CD4-positive, CD25-positive, alpha-beta regulatory T cell (primary cell): ENCODE results near the gene KRCC1. TPM values are rescaled to one million over a fixed set of nuclear protein-coding genes. Genes with fewer than 3 reads are reported as not detected.

Source experiments
- ATAC-seq, 2 donors: fragments of 150-1000 bp; cut with Tn5 transposase; one replicate each; pipeline ENCODE4 v1.10.0; 2021; ENCODE audit warnings: low read depth in 2 of 2, moderate number of reproducible peaks in 2 of 2, moderate library complexity in 1 of 2
- DNase-seq, 3 donors: peaks; one replicate each; pipeline versions ENCODE4 v3.0.0 to v3.0.0-alpha.2; 2012 to 2022; ENCODE audit warnings: mixed read lengths in 1 of 3
- H3K27ac ChIP-seq: one replicate; pipeline ENCODE4 v1.7.0; 2013; ENCODE audit warnings: mild to moderate bottlenecking, low read length; ENCODE audit not compliant: insufficient read depth, poor library complexity, severe bottlenecking
- H3K27me3 ChIP-seq: one replicate; pipeline ENCODE4 v1.7.0; 2013; ENCODE audit warnings: low read length; ENCODE audit not compliant: control insufficient read depth, insufficient read depth
- H3K36me3 ChIP-seq: one replicate; pipeline ENCODE4 v1.7.0; 2013; ENCODE audit warnings: mild to moderate bottlenecking, low read length, moderate library complexity; ENCODE audit not compliant: control insufficient read depth, insufficient read depth
- H3K4me1 ChIP-seq: 2 replicates; pipeline ENCODE4 v1.7.0; 2013; ENCODE audit warnings: mild to moderate bottlenecking, low read length; ENCODE audit not compliant: insufficient read depth, control insufficient read depth, poor library complexity, severe bottlenecking
- H3K4me3 ChIP-seq: one replicate; pipeline ENCODE4 v1.7.0; 2013; ENCODE audit warnings: low read depth, mild to moderate bottlenecking, low read length, moderate library complexity
- H3K9me3 ChIP-seq, 2 experiments: 1 replicate in 1 of 2; 2 replicates in 1 of 2; pipeline ENCODE4 v1.7.0; 2013; ENCODE audit warnings: low read length in 2 of 2, mild to moderate bottlenecking in 1 of 2, moderate library complexity in 1 of 2; ENCODE audit not compliant: control insufficient read depth in 2 of 2
- H3K27ac Mint-ChIP-seq, 3 donors: one replicate each; pipeline ENCODE4 v1.8.0; 2020 to 2022; ENCODE audit warnings: mild to moderate bottlenecking in 3 of 3, mixed read lengths in 3 of 3, moderate library complexity in 2 of 3
- H3K27me3 Mint-ChIP-seq: one replicate; pipeline ENCODE4 v1.8.0; 2022; ENCODE audit warnings: mild to moderate bottlenecking, mixed read lengths
- H3K36me3 Mint-ChIP-seq: one replicate; pipeline ENCODE4 v1.8.0; 2020; ENCODE audit warnings: mixed read lengths
- H3K4me1 Mint-ChIP-seq, 4 donors: one replicate each; pipeline ENCODE4 v1.8.0; 2020 to 2022; ENCODE audit warnings: mixed read lengths in 4 of 4, mild to moderate bottlenecking in 1 of 4
- H3K4me3 Mint-ChIP-seq, 4 donors: one replicate each; pipeline ENCODE4 v1.8.0; 2020 to 2022; ENCODE audit warnings: mild to moderate bottlenecking in 4 of 4, mixed read lengths in 4 of 4, moderate library complexity in 3 of 4
- H3K9me3 Mint-ChIP-seq, 7 donors: one replicate each; pipeline ENCODE4 v1.8.0; 2020 to 2022; ENCODE audit warnings: mixed read lengths in 7 of 7, mild to moderate bottlenecking in 3 of 7, moderate library complexity in 2 of 7
- polyA plus RNA-seq, 4 donors: library from polyadenylated mRNA; unstranded; fragments of 300-500 nt; fragmentation: Illumina TruSeq; gene quantifications; one replicate each; pipeline ENCODE4 v1.2.3, GENCODE V29; 2021
- total RNA-seq: library from RNA; stranded (reverse); gene quantifications from one replicate; pipeline ENCODE4 v1.2.3, GENCODE V29; 2022

The KRCC1 gene
- total and polyA plus RNA-seq, 5 donors from 2014 or later = 11.8 to 41.9 (median 40.6) TPM

DNA sequence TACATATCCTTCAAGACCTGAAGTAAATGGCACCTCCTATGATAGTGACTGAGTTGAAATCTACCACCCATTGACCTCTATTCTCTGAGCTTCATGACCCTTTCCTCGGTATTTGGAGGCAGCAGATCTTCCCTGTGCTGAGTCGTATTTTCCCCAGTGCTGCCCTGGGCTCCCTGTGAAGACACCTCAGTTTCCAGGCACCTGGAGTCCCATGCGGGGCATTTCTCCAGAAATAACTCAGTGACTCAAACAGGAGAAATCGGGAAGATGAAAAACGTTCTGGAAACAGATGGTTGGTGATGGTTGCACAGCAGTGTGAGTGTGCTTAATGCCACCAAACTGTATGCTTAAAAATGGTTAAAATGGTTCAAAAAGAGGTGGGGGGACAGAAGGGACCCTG, 30.0 kb upstream of the KRCC1 start:
- H3K27ac ChIP-seq = no peak overlapping the region
- no peaks in the 10 kb centered on the region for H3K36me3 ChIP-seq
- Mint-ChIP-seq H3K9me3 (no peaks in the 10 kb centered on the region), H3K4me1 (peaks cover 0 to 10% (median 7%) of the 10 kb centered on the region in 4 donors), H3K27me3 (no peaks in the 10 kb centered on the region), H3K36me3 (no peaks in the 10 kb centered on the region), H3K27ac (peak overlapping the region in 1 of 3 donors; percentile 38), H3K4me3 (no peak overlapping the region)
- H3K9me3 ChIP-seq = no peaks in the 10 kb centered on the region
- H3K27me3 ChIP-seq = no peaks in the 10 kb centered on the region
- H3K4me1 ChIP-seq = no peaks in the 10 kb centered on the region
- H3K4me3 ChIP-seq = no peak overlapping the region
- ATAC-seq (no peak), DNase-seq (no peak)

DNA sequence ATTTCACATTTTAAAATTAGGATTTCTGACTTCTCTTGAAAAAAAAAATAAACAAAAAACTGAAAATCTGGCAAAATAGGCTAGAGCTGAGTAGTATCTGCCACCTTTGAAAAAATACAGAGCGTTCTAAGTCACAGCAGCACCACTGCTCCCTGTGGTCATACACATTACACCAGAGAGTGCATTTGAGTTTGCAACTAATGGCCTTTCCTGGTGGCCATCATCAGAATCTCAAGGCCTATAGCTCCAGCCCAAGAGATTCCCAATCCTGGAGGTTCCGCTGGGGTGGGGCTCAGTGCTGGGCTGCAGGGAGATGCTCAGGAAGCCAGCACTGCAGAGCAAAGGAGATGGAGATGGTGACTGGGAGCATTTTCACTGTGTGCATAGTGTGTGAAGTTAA, 29.5 kb upstream of the KRCC1 start:
- Mint-ChIP-seq H3K4me1 (peaks cover 0 to 5% (median 3%) of the 10 kb centered on the region in 4 donors), H3K9me3 (no peaks in the 10 kb centered on the region), H3K27ac (no peak overlapping the region), H3K27me3 (peaks cover under 1% of the 10 kb centered on the region), H3K4me3 (no peak overlapping the region), H3K36me3 (no peaks in the 10 kb centered on the region)
- Histone ChIP-seq H3K36me3 (no peaks in the 10 kb centered on the region), H3K27ac (no peak overlapping the region), H3K4me1 (no peaks in the 10 kb centered on the region), H3K4me3 (no peak overlapping the region), H3K27me3 (no peaks in the 10 kb centered on the region), H3K9me3 (no peaks in the 10 kb centered on the region)
- ATAC-seq (no peak), DNase-seq (no peak)

DNA sequence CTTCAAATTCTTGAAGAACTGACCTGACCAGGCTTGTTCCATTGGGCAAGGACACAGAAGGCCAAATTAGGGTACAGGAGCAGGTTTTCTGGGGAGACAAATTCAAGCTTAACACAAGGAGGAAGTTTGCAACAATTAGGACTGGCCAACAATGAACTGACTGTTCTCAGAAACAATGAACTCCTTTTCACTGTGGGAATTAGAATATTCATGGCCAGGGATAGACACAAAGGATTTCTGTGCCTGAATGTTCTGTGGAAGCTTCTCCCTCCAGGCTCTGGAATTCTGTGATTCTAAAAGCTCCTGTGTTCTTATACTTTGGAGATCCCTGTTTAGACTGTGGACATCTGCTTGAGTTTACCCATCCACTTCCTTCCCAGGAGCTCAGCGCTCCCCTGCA, 27.2 kb upstream of the KRCC1 start:
- ATAC-seq (no peak), DNase-seq (no peak)
- no peaks in the 10 kb centered on the region for H3K27me3 ChIP-seq
- H3K4me3 ChIP-seq = no peak overlapping the region
- Mint-ChIP-seq H3K4me3 (no peak overlapping the region), H3K27ac (no peak overlapping the region), H3K27me3 (peaks cover 11% of the 10 kb centered on the region), H3K4me1 (no peaks in the 10 kb centered on the region), H3K36me3 (no peaks in the 10 kb centered on the region), H3K9me3 (no peaks in the 10 kb centered on the region)
- H3K9me3 ChIP-seq = no peaks in the 10 kb centered on the region
- H3K36me3 ChIP-seq = no peaks in the 10 kb centered on the region
- H3K4me1 ChIP-seq = no peaks in the 10 kb centered on the region
- no peak overlapping the region for H3K27ac ChIP-seq

DNA sequence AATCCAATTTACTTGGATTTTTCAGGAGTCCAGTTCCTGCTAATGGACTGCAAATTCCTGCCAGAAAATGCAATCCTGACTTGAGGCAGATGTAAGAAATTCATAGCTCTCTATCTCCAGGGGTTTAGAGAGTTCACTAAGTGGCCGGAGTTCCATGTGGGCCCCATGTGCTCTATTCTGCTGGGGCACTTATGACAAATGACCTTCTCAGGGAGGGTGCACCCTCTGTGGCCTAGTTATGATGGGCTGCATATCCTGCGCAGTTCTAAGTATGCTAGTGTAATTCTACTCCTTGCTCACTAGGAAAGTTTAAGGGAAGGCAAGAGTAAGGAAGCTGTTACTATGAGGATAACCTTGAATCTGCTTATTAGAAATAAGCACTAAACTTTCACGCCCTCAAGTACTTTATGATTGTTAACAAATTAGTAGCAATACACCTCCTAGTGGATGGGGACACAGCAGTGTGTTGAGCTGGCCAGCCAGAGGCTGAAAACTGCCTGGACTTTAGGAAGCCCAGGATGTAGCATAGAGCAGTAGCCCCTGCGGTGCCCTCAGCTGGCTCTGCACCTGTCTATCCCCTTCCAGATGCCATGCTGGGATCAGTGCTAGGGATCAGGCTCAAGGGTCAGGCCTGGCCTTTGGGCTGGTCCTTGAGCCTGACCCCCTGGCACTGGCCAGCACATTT, 26.5 kb upstream of the KRCC1 start:
- no peak overlapping the region for H3K4me3 ChIP-seq
- ATAC-seq (no peak), DNase-seq (no peak)
- Mint-ChIP-seq H3K36me3 (no peaks in the 10 kb centered on the region), H3K27ac (no peak overlapping the region), H3K4me3 (no peak overlapping the region), H3K27me3 (peaks cover 11% of the 10 kb centered on the region), H3K9me3 (no peaks in the 10 kb centered on the region), H3K4me1 (no peaks in the 10 kb centered on the region)
- H3K9me3 ChIP-seq = no peaks in the 10 kb centered on the region
- H3K27ac ChIP-seq = no peak overlapping the region
- no peaks in the 10 kb centered on the region for H3K36me3 ChIP-seq
- no peaks in the 10 kb centered on the region for H3K27me3 ChIP-seq
- no peaks in the 10 kb centered on the region for H3K4me1 ChIP-seq

DNA sequence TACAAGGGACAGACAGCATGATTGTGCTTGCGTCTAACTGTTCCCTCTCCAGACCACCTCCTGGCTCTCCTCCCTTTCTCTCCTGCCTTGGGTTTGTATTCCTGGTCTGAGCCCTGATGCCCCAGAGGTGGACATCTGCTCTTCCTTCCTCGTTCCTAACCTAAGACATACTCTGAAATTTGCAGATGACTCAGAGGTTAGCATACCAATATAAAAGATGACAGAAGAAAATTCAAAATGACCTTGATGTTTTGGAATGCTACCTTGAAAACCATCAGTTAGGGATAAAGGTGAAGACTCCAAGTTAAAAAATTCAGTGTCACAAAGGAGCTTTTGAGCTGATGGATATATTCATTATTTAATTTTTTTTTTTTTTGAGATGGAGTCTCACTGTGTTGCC, 25.0 kb upstream of the KRCC1 start:
- H3K9me3 Mint-ChIP-seq = no peaks in the 10 kb centered on the region
- H3K27ac Mint-ChIP-seq = no peak overlapping the region

DNA sequence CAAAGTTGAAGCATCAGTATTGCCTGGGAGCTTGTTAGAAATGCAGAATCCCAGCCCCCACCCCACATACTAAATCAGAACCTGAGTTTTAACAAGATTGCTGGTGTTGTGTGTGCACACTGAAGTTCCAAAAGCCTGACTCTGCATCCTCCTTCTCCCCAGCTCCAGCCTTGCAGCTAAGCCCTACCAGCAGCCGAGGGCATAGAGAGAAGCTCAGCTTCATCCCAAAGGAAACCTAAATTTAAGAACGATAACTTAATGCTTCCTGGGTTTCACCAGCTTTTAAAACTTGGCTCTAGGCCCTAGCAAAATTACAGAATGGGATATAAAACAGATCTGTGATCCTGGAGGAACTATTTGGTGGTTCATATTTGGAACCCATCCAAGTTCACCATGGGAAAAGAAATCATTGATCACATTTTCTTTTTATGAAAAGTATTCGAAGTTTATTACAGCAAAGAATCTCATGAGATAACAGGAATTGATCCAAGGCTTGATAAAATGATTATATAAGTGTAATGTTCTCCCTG, 23.1 kb upstream of the KRCC1 start:
- Histone ChIP-seq H3K9me3 (no peaks in the 10 kb centered on the region), H3K27me3 (no peaks in the 10 kb centered on the region), H3K4me3 (no peak overlapping the region), H3K4me1 (no peaks in the 10 kb centered on the region), H3K27ac (no peak overlapping the region), H3K36me3 (no peaks in the 10 kb centered on the region)
- H3K36me3 Mint-ChIP-seq = no peaks in the 10 kb centered on the region
- DNase-seq = no peak
- peaks cover 29% of the 10 kb centered on the region for H3K27me3 Mint-ChIP-seq
- no peaks in the 10 kb centered on the region for H3K4me1 Mint-ChIP-seq
- H3K27ac Mint-ChIP-seq = no peak overlapping the region
- peaks cover 0 to 2% (median 0%) of the 10 kb centered on the region in 7 donors for H3K9me3 Mint-ChIP-seq
- ATAC-seq = no peak
- H3K4me3 Mint-ChIP-seq = no peak overlapping the region

More for the DNA sequence above, 25.0 kb upstream of the KRCC1 start:
- no peak overlapping the region for H3K27ac ChIP-seq
- H3K9me3 ChIP-seq = no peaks in the 10 kb centered on the region
- no peaks in the 10 kb centered on the region for H3K4me1 ChIP-seq
- H3K4me3 ChIP-seq = no peak overlapping the region
- no peak overlapping the region for H3K4me3 Mint-ChIP-seq
- no peaks in the 10 kb centered on the region for H3K36me3 Mint-ChIP-seq
- H3K27me3 ChIP-seq = no peaks in the 10 kb centered on the region
- DNase-seq (no peak), ATAC-seq (no peak)
- H3K36me3 ChIP-seq = no peaks in the 10 kb centered on the region
- no peaks in the 10 kb centered on the region for H3K4me1 Mint-ChIP-seq
- peaks cover 19% of the 10 kb centered on the region for H3K27me3 Mint-ChIP-seq

DNA sequence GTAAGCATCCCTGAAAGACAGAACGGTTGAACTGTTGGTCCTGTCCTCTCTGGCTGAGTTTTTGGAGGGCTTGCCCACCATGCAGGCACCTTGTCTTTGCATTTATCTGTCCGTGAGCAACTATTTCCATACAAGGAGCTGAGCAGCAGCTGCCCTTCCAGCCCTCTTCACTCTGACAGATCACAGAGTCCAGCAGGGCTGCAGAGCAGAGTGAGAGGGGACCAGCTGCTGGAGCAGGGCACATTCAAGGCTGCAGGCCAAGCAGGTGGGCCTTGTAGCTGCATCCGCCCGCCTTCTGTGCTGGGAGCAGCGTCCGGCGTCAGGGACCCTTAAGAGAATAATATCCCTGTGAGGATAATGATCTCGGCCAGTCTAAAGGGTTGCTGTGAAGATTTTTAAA, 21.5 kb upstream of the KRCC1 start:
- no peaks in the 10 kb centered on the region for H3K36me3 Mint-ChIP-seq
- no peak for ATAC-seq

DNA sequence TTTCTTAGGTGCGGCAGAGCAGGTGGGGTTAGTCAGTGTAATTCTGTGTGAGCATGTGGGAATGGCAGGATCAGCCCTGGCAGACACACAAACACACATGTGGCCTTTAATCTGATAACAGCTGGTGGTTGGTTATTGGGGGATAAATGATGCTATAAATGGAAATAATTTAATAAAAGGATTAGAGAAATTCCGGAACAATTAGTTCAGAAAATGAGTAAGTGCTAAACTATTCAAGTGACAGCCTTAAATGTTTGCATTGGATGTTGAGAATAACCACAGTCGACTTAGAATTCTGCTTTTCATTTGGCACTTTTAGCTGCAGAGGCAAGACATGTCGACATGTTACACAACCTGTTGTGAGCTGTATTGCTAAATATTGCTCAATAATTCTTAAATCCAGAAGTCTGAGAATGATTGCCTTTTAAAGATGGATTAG, 19.3 kb upstream of the KRCC1 start:
- Mint-ChIP-seq H3K27me3 (peaks cover 43% of the 10 kb centered on the region), H3K36me3 (no peaks in the 10 kb centered on the region), H3K4me3 (no peak overlapping the region), H3K4me1 (no peaks in the 10 kb centered on the region), H3K9me3 (peaks cover 0 to 2% (median 0%) of the 10 kb centered on the region in 7 donors), H3K27ac (no peak overlapping the region)
- Histone ChIP-seq H3K9me3 (no peaks in the 10 kb centered on the region), H3K36me3 (no peaks in the 10 kb centered on the region), H3K4me3 (no peak overlapping the region), H3K27ac (no peak overlapping the region), H3K4me1 (no peaks in the 10 kb centered on the region), H3K27me3 (no peaks in the 10 kb centered on the region)
- DNase-seq (no peak), ATAC-seq (no peak)

More for the DNA sequence above, 21.5 kb upstream of the KRCC1 start:
- H3K9me3 ChIP-seq = no peaks in the 10 kb centered on the region
- Mint-ChIP-seq H3K9me3 (peaks cover 0 to 2% (median 0%) of the 10 kb centered on the region in 7 donors), H3K27me3 (peaks cover 40% of the 10 kb centered on the region), H3K27ac (no peak overlapping the region), H3K4me3 (no peak overlapping the region), H3K4me1 (no peaks in the 10 kb centered on the region)
- no peak for DNase-seq
- no peak overlapping the region for H3K4me3 ChIP-seq
- no peaks in the 10 kb centered on the region for H3K36me3 ChIP-seq
- no peaks in the 10 kb centered on the region for H3K4me1 ChIP-seq
- H3K27me3 ChIP-seq = no peaks in the 10 kb centered on the region
- H3K27ac ChIP-seq = no peak overlapping the region
